Thyroid gland (tissue), 4 donors: ENCODE measurements around the gene DPP6. TPM values are rescaled to one million over a fixed set of nuclear protein-coding genes. Genes with fewer than 3 reads are reported as not detected.
"Not testable (repeated sequence)": the region's sequence is repeated elsewhere in the genome, so short reads cannot be mapped to it uniquely, and the experiment has no call there.

Experiments
- DNase-seq, 2 donors: peaks; one replicate each; pipeline ENCODE4 v3.0.0-alpha.2; 2019
- H3K27ac ChIP-seq, 3 donors: fragments of 200-600 bp; sonication (generic); 1 replicate in 2 of 3; 2 replicates in 1 of 3; pipeline ENCODE4 v1.5.1; 2016 to 2019; ENCODE audit warnings: mild to moderate bottlenecking in 1 of 3, moderate library complexity in 1 of 3
- H3K27me3 ChIP-seq: fragments of 200-600 bp; sonication (generic); one replicate; pipeline ENCODE4 v1.5.1; 2019
- H3K36me3 ChIP-seq, 2 donors: fragments of 200-600 bp; sonication (generic); one replicate each; pipeline ENCODE4 v1.5.1; 2016 to 2019
- H3K4me1 ChIP-seq, 2 donors: fragments of 200-600 bp; sonication (generic); one replicate each; pipeline ENCODE4 v1.5.1; 2017 to 2019
- H3K4me3 ChIP-seq, 3 donors: fragments of 200-600 bp; sonication (generic); replicated peaks in 1 of 3; 1 replicate in 2 of 3; 2 replicates in 1 of 3; pipeline ENCODE4 v1.5.1; 2016; ENCODE audit warnings: mild to moderate bottlenecking in 1 of 3
- H3K9me3 ChIP-seq: fragments of 200-600 bp; sonication (generic); one replicate; pipeline ENCODE4 v1.5.1; 2017
- WGBS, 2 donors: methylation state at CpG; one replicate each; pipeline ENCODE4 v1.1.5; 2017; 5-methylcytosine and 5-hydroxymethylcytosine counted together
- intact Hi-C: fragments of 100-400 bp; cut with DNase I; formaldehyde crosslinking; loops from one replicate; pipeline ENCODE4 v1.15.1; 2023
- total RNA-seq, 4 donors: library from RNA; depleted of rRNA; stranded (reverse); fragments of >200 nt; gene quantifications; one replicate each; pipeline ENCODE4 v1.2.3, GENCODE V29; 2016

The DPP6 gene
- total RNA-seq, 4 donors from 2014 or later, result 50.7 to 97.7 (median 68.9) TPM

GRCh38 chr7:154087037-154087725 is 35.0 kb downstream of the DPP6 start:
- H3K4me1 ChIP-seq, DNase-seq, H3K4me3 ChIP-seq, H3K36me3 ChIP-seq, intact Hi-C loops, H3K27ac ChIP-seq, H3K27me3 ChIP-seq, H3K9me3 ChIP-seq: not testable (repeated sequence)
- 43% methylated on average over 5 to 6 of the region's 6 CpGs for WGBS, 2 donors

GRCh38 chr7:154092093-154092492 is 39.9 kb downstream of the DPP6 start:
- H3K4me1 ChIP-seq, H3K4me3 ChIP-seq, H3K27ac ChIP-seq, H3K36me3 ChIP-seq, intact Hi-C loops, H3K9me3 ChIP-seq, H3K27me3 ChIP-seq, DNase-seq: not testable (repeated sequence)
- WGBS, 2 donors, result 62 to 83% methylated on average over 3 of the region's 3 CpGs

DNA sequence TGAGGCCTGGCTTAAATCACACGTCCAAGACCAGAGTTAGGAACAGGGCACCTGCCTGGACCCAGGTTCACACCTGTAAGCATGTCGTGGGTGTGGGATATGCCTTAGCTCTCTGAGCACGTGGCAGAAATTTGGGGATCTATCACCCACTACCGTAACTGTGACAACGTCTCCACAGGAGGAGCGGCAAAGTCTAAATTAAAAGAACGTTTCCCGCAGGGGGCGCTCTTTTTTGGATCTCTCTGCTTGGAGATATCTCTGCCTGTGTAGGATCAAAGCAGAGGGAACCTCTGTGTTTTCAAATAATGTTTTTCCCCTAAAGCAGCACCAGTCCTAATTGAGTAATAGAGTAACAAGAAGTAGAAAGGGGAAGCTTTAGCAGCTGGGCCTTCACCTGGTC is 43.0 kb downstream of the DPP6 start:
- WGBS, 2 donors, result 61 to 64% methylated on average over 8 to 9 of the region's 9 CpGs
- H3K27ac ChIP-seq, intact Hi-C loops: not testable (repeated sequence)

DNA sequence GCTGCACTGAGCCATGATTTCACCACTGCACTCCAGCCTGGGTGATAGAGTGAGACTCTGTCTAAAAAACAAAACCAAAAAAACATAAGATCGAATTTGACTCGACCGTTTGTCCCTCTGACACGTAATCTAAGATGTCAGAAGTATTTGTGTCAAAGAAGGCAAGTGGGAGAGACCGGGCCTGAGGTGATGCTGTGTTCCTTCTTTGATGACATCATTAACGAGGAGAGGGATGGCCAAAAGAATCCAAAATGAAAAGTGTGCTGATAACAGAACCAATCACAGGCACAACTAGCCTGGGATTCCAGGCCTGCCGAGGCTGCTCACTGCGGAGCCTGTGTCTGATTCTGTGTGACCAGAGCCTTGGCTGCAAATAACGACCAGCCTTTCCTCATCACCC is 52.9 kb downstream of the DPP6 start:
- H3K36me3 ChIP-seq, DNase-seq, H3K4me1 ChIP-seq, H3K4me3 ChIP-seq, H3K9me3 ChIP-seq, H3K27ac ChIP-seq, intact Hi-C loops, H3K27me3 ChIP-seq: not testable (repeated sequence)
- 82 to 89% methylated on average over 9 of the region's 9 CpGs for WGBS, 2 donors

More for the DNA sequence above, 43.0 kb downstream of the DPP6 start:
- not testable (repeated sequence) for H3K36me3 ChIP-seq, H3K27me3 ChIP-seq, H3K4me1 ChIP-seq, DNase-seq, H3K4me3 ChIP-seq, H3K9me3 ChIP-seq

GRCh38 chr7:154109615-154110014 is 57.4 kb downstream of the DPP6 start:
- DNase-seq, H3K27me3 ChIP-seq, H3K27ac ChIP-seq, intact Hi-C loops, H3K9me3 ChIP-seq, H3K4me1 ChIP-seq, H3K4me3 ChIP-seq, H3K36me3 ChIP-seq: not testable (repeated sequence)
- WGBS, 2 donors, result no CpG with 5 or more reads among the region's 3 CpGs

DNA sequence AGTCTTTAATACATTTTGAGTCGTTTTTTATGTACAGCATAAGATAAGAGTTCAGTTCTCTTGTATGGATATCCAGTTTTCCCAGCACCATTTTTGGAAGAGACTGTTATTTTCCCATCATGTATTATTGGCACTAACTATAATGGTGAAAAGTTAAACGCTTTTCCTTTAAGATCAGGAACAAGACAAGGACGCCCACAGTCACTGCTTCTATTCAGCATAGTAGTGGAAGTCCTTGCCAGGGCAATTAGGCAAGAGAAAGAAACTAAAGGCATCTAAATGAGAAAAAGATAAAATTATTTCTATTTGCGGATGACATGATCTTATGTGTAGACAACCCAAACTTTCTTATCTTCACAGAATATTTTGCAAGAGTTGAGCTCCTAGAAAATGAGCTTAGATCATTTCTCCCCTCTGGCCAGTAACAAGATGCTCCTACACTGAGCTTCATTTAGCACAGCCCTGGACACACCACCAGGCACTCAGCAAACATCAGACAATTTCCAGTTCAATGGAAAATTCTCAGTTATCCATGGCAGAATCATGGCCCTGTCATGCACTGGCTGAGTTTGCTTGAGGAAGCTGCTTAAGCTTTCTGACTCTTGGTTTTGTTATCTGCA is 61.6 kb downstream of the DPP6 start:
- H3K9me3 ChIP-seq, H3K27ac ChIP-seq, H3K4me1 ChIP-seq, DNase-seq, H3K4me3 ChIP-seq, intact Hi-C loops, H3K36me3 ChIP-seq, H3K27me3 ChIP-seq: not testable (repeated sequence)
- 73 to 81% methylated on average over 4 of the region's 4 CpGs for WGBS, 2 donors

DNA sequence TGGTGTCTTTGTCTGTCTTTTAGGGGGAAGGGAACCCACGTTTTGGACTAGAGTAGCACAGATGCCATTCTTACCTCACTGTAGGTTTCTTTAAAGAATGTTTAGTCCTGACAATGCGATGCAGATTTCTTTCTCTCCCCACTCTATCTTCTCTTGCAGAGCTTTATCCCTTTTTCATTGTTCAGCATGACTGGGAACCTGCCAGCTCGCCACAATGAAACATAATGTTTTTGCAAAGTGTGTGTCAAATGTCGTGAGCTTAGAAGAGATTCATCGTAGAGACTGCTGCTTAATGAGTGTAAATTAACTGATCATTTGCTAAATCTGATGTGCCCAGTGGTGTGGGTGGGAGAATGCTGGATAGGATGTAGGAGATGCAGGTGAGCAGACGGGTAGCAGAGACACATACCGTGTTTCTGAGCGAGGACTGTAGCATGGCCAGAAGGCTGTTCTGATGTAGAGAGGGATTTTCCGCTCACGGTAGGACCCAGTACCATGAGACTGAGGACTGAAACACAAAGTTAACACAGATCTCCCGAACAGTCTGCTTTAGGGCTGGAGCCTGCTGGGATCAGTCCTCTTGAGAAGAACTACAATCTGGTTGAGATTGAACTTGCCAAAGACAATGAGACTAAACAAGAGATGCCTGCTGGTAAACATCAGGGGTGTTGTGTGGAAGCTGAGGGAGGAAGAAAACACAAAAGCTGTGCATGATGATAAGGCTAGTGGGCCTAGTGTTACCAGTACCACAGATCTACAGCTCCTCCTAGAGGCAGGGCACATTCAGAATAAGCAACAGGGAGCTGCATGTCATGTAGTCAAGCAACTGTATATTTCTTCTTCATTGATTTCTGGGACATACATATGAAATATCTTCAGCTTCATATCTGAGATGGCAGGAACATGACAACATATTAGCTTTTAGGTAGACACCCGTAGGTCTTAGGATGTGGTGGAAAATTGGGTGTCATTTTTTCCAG is 65.5 kb downstream of the DPP6 start:
- DNase-seq, H3K9me3 ChIP-seq, H3K4me1 ChIP-seq, intact Hi-C loops, H3K4me3 ChIP-seq, H3K27ac ChIP-seq, H3K36me3 ChIP-seq, H3K27me3 ChIP-seq: not testable (repeated sequence)
- 77 to 81% methylated on average over 12 of the region's 12 CpGs for WGBS, 2 donors

- H3K9me3 ChIP-seq, H3K4me1 ChIP-seq, DNase-seq, H3K4me3 ChIP-seq, H3K27ac ChIP-seq, H3K36me3 ChIP-seq, intact Hi-C loops, H3K27me3 ChIP-seq: not testable (repeated sequence)
- WGBS, 2 donors, result 79 to 83% methylated on average over 5 of the region's 5 CpGs
These were observed 68.6 kb downstream of the DPP6 start for GRCh38 chr7:154120825-154121224.

DNA sequence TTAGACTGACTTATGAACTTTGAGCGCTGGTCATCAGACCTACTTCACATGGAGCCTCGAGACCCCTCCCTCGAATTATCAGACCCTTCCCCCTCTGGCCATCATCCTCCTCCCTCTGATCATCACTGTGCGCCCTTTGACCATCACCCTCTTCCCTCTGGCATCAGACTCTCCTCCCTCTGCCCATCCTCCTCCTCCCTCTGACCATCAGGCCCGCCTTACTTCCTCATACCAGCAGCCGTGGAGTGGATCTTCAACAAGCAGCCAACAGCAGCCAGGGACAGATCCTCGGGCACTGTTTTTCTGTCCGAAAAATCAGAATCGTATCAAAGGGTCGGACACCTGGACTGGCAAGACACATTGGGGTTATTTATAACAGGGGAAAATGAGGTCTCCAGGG is 70.5 kb downstream of the DPP6 start:
- H3K36me3 ChIP-seq, H3K4me1 ChIP-seq, H3K9me3 ChIP-seq, H3K27me3 ChIP-seq, H3K4me3 ChIP-seq, intact Hi-C loops, DNase-seq, H3K27ac ChIP-seq: not testable (repeated sequence)
- 67 to 75% methylated on average over 8 to 10 of the region's 10 CpGs for WGBS, 2 donors

DNA sequence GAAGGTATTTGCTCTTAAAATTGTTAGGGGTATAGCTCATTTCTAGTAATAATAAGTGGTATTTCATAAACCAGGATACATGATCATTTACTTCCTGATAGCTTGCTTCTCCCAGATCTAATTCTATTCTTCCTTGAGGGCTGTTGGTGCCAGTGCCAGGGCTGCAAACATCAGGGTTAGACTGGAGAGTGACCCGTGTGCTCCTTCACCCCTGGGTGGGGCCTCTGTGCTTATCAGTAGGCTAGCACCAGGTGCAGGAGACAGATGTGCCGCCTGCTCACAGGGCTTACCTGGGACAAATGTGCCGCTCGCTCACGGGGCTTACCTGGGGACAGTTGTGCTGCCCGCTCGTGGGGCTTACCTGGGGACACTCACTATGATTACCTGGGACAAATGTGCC is 71.2 kb downstream of the DPP6 start:
- H3K36me3 ChIP-seq, DNase-seq, H3K27ac ChIP-seq, H3K4me3 ChIP-seq, H3K27me3 ChIP-seq, H3K9me3 ChIP-seq, H3K4me1 ChIP-seq, intact Hi-C loops: not testable (repeated sequence)
- WGBS, 2 donors, result 71 to 100% methylated on average over 1 of the region's 7 CpGs

DNA sequence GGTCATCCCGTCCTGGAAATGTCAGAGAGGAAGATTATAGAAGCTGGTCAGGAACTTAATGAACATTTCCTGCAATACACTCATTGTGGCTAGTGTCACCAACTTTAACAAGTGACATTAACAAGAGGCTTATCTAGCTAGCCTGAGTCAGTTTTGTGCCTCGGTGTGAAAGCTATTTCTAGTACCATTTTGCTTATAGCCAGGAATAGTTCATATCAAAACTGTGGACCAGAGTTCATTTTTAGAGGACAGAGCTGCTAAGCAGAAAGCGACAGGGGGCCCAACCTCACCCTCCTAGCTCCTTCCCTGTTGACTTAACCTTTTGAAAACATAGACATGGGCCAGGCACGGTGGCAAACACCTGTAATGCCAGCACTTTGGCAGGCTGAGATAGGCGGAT is 76.9 kb downstream of the DPP6 start:
- H3K36me3 ChIP-seq, H3K27ac ChIP-seq, H3K4me1 ChIP-seq, H3K4me3 ChIP-seq, intact Hi-C loops, H3K9me3 ChIP-seq, H3K27me3 ChIP-seq, DNase-seq: not testable (repeated sequence)
- WGBS, 2 donors, result 71 to 74% methylated on average over 3 to 4 of the region's 5 CpGs

- H3K9me3 ChIP-seq, H3K36me3 ChIP-seq, intact Hi-C loops, H3K4me3 ChIP-seq, H3K27me3 ChIP-seq, DNase-seq, H3K27ac ChIP-seq, H3K4me1 ChIP-seq: not testable (repeated sequence)
- 86 to 89% methylated on average over 4 of the region's 4 CpGs for WGBS, 2 donors
These were observed 80.4 kb downstream of the DPP6 start for GRCh38 chr7:154132617-154133016.
